ENCODE measurements around the gene PGA4.
"Not testable (repeated sequence)": the region's sequence is repeated elsewhere in the genome, so short reads cannot be mapped to it uniquely, and the experiment has no call there.

The PGA4 gene

DNA sequence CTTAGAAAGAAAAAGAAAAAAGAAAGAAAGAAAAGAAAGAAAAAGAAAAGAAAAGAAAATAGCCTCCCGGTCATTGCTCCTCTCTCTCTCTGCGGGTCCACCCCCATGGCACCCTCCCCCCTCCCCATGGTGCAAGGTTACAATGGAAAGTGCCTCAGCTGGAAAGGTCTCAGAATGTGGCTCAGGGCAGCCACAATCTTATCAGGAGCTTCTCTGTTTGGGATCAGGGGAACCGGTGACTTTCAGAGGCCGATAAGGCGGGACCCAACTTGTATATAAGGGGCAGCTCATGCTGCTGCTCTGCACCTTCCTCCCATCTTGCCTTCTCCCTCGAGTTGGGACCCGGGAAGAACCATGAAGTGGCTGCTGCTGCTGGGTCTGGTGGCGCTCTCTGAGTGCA lies at the start of gene PGA4:
Gene PGA4 (plus strand): TSS at position 301 of the 400 bp plus-strand sequence. CDS start 54 bp downstream, at position 355.
- DNase-seq (ENCODE audit: low read depth), result not testable (repeated sequence)

DNA sequence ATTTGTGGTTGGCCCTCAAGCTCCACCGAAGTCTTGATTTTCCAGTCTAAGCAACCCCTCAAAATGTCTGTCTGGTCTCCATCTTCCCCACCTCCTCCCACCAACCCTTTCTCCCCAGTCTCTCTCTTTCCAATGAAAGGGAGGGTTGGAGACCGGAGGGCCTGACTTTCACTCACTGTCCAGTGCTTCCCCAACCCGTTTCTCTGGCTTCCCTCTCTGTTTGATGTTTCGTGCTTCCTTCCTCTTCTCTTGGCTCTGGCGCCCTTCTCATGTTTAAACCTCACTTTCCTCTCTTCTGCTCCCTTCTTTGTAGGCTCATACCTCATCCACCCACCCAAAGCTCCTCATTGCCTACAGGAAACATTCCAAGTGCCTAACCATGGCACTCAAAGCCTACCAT lies 49.8 kb upstream of the PGA4 start:
- no peak for DNase-seq (ENCODE audit: low read depth)

DNA sequence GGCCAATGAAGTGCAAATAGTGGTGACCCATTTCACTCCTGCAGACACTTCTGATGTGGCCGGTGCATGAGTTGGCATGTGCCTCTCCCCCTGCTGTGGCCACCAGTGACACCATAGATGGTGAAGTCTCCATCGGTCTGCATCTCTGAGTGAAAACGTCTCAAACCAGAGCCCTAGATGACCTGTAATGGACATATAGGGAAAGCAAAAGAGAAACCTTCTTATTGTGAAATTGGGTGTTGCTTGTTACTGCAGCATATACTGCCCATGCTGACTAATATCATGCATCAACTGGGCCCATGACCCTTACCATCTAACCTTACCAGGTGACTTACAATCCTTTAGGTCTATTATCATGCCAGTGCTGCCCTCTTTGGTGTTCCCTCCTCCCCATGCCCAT lies 49.3 kb upstream of the PGA4 start:
- no peak for DNase-seq (ENCODE audit: low read depth)

DNA sequence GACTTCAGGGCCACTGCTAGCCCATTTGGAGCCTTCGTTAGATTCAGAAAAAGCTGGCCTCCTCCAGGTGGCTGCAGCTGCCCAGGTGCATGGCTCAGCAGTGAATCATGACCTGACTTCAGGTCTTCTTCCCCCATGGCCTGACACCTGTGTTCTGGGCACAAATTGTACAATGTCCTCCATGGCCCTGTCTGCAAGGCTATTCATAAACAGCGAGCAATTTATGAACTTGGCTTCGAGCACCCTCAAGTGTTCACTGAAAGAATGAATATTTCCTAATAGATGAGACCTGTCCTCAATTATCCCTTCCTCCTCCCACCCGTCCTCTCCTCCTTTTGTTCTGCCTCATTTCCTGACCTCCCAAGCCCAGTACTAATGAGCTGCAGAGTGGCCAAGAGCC lies 48.7 kb upstream of the PGA4 start:
- DNase-seq (ENCODE audit: low read depth), result no peak

DNA sequence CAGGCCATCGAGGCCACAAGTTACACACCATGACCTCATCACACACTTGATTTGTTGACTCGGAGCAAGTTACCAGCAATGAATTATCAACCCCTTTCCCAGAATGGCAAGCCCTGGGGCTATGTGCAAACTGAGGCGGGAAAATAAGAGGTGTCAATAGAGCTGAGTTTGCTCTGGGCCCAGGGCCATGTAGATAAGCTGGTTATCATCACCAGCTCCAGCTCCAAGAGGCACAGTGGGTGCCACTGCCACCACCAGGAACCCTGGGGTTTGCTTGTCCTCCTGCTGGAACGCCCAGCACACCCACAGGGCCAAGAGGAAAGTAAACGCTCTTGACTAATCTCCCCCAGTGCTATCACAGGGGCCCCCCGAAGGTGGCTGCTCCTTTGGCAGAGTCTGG lies 47.9 kb upstream of the PGA4 start:
- no peak for DNase-seq (ENCODE audit: low read depth)

DNA sequence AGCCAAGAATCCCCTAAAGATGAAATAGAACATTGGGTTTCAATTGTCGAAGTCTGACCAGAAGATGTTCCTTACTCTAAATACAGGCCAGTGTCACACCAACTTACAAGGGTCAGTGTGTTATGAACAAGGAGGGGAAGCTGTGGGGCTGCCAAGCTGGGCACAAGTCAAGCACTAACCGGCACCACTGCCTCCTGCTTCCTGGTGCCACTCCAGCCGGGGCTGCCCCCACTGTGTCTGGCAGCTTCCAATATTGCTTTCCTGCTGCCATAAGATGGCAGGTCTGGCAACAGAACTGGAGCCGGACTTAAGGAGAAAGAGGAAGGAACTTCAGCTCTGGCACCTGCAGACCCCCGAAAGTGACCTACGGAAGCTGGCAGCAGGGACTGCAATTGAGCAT lies 47.2 kb upstream of the PGA4 start:
- no peak for DNase-seq (ENCODE audit: low read depth)

DNA sequence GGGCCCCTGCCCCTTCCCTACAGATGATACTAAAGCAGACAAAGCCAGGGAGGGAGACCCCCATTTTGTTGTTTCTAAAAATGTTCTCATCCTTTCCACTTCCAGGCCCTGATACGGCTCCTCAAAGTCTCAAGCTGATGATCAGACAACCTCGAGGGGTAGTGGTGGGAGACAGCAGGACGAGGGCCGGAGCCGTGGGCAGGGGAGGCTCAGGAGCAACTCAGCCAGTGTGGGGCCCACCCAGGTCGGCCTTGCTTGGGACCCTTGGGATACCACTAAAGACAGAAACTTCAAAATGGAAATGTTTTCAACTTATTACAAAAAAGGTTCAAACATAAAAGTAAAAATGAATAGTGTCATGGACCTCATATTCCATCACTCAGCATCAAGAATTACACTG lies 45.7 kb upstream of the PGA4 start:
- DNase-seq (ENCODE audit: low read depth), result no peak

GRCh38 chr11:61180205-61180604 lies 41.9 kb upstream of the PGA4 start:
- not testable (repeated sequence) for DNase-seq (ENCODE audit: low read depth)

DNA sequence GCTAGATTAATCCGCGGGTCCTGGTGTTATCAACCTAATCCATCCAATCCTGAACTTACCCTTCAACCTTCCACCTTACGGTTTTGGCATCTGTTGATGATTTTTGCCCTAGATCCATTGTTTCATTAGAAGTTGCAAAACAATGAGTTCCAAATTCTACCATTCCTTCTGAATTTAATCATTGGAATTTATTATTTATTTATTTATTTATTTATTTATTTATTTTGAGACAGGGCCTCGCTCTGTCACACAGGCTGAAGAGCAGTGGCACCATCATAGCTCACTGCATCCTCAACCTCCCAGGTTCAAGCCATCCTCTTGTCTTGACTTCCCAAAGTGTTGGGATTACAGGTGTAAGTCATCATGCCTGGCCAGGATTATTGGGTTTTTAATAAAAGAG lies 40.7 kb upstream of the PGA4 start:
- DNase-seq (ENCODE audit: low read depth), result no peak

GRCh38 chr11:61183645-61184044 lies 38.5 kb upstream of the PGA4 start:
- no peak for DNase-seq (ENCODE audit: low read depth)

DNA sequence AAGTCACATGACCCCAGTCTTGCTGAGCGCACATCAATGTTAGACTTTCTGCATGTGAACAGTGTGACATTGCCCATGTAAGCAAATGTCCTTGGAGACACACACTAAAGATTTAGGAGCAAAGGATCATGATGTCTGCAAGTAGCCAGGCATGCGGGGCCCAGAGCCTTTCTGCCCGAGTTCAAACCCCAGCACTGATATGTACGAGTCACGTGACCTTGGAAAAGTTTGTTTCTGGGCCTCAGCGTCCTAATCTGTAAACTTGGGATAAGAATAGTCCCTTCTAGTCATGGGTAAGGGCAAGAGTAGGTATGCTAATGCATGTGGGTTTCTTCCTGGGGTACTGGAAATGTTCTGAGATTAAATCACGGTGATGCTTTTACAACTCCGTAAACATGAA lies 35.6 kb upstream of the PGA4 start:
- DNase-seq (ENCODE audit: low read depth), result no peak

- DNase-seq (ENCODE audit: low read depth), result peak; percentile 40
Measured at GRCh38 chr11:61187505-61188130, 34.5 kb upstream of the PGA4 start.

DNA sequence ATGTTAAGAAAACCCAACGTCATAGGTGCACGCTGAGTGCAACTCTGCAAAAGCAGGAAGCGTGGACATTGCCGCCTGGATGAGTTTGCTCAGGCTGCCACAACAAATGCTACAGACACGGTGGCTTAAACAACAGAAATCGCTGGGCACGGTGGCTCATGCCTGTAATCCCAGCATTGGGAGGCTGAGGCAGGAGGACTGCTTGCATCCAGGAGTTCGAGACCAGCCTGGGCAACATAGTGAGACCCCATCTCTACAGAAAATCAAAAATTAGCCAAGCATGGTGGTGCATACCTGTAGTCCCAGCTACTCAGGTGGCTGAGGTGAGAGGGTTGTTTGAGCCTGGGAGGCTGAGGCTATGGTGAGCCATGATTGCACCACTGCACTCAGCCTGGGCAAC lies 32.2 kb upstream of the PGA4 start:
- DNase-seq (ENCODE audit: low read depth), result no peak

GRCh38 chr11:61193596-61193995 lies 28.6 kb upstream of the PGA4 start:
- no peak for DNase-seq (ENCODE audit: low read depth)

GRCh38 chr11:61194169-61194671 lies 27.9 kb upstream of the PGA4 start:
- no peak for DNase-seq (ENCODE audit: low read depth)

DNA sequence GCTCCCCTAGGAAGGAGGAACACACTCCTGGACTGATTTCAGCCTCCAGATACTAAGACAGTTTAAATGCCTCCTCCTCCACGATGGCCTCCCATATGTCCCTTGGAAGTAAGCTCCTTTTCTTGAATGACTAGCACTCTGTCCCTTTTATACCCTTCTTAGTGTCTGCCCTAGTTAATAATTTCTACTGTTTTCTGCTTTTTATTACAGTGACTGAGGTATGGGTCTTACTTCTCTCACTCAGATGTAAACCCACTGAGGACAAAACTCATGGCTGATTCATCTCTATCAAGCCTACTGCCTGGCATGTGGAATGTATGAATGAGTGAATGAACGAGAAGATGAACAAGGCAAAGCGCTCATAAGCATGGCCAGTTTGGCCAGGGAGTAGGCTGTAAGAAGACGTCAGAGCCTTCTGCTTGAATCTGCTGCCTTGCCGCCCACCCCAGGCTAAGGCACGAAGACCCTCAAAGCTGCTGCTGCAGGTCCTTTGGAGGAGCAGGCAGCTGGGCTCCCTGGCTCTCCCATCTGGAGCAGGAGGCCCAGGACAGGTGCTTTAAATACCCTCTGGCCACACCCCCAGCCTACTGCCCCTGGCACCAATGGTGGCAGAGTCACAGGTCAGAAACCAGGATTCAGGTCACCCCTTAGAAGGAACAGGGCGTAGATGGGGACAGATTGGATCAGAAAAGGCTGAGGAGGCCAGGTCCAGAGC lies 27.0 kb upstream of the PGA4 start:
- no peak for DNase-seq (ENCODE audit: low read depth)

DNA sequence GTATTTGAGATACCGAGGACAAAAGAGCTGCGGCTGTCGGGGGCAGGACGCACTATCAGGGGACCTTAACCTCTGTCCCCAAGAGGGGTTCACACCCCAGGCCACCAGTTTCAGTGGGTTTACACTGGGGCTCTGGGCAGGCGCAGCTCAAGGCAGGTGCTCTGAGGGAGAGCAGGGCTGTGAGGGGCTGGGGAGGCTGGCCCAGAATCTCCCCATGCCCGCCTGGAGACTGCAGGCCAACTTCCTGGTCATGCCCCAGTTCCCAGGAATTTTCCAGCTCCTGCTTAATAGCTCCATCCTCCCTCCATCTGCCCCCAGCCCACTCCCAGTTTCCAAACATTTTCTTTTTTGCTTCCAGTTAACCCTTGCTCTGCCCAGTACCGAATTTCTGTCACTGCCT lies 26.4 kb upstream of the PGA4 start:
- DNase-seq (ENCODE audit: low read depth), result no peak

GRCh38 chr11:61198361-61198760 lies 23.8 kb upstream of the PGA4 start:
- DNase-seq (ENCODE audit: low read depth), result no peak

DNA sequence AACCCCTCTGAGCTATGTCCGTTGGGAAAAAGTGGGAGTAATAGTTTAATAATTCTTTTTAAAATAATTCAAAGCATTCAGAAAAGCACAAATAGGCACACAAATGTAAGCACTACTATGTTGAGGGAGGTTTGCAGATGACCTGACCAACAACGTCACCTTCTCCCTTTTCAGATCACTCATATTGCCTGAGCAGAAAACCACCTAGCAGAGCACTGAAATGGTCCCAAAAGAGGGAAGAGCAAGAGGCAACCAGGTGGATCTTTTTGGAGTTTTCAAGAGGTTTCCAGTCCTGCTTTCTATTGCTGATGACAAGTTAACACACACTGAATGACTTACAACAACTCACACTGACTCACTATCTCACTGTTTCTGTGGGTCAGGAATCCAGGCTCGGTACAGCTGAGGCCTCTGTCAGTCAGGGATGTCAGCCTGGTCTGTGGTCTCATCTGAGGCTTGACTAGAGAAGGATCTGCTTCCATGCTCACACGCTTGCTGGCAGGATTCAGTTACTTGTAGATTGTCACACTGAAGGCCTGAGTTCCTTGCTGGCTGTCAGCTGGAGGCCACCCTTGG lies 23.1 kb upstream of the PGA4 start:
- no peak for DNase-seq (ENCODE audit: low read depth)

GRCh38 chr11:61201476-61201875 lies 20.7 kb upstream of the PGA4 start:
- DNase-seq (ENCODE audit: low read depth), result no peak

DNA sequence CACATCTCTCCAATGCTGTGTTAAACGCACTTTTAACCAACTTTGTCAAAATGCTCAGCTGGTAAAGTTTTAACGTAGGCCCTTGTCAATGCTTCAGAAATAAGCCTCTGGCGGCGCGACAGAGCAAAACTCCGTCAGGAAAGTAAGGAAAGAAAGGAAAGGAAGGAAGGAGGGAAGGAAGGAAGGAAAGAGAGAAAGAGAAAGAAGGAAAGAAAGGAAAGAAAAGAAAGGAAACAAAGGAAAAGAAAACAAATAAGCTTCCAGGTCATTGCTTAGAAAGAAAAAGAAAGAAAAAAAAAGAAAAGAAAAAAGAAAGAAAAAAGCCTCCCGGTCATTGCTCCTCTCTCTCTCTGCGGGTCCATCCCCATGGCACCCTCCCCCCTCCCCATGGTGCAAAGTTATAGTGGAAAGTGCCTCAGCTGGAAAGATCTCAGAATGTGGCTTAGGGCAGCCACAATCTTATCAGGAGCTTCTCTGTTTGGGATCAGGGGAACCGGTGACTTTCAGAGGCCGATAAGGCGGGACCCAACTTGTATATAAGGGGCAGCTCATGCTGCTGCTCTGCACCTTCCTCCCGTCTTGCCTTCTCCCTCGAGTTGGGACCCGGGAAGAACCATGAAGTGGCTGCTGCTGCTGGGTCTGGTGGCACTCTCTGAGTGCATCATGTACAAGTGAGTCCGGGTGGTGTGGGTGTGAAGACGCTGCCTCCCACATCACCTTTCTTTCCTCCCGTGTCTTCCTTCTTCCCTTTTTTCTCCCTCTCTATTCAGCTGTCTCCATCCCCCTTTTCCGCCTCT lies 19.0 kb upstream of the PGA4 start, which contains the start of gene PGA3:
Gene PGA3 (plus strand): TSS at position 566 of the 797 bp plus-strand sequence. CDS start 50 bp downstream, at position 616.
- DNase-seq (ENCODE audit: low read depth), result not testable (repeated sequence)

GRCh38 chr11:61203873-61204272 lies 18.3 kb upstream of the PGA4 start:
- not testable (repeated sequence) for DNase-seq (ENCODE audit: low read depth)

All from HS-27A (cell line).